Mucosa of descending colon (tissue), 3 donors: ENCODE results near the gene PXDN. TPM values are rescaled to one million over a fixed set of nuclear protein-coding genes. Genes with fewer than 3 reads are reported as not detected.

Experiments
- ATAC-seq: fragments of 200-7000 bp; cut with Tn5 transposase; one replicate; pipeline ENCODE4 v1.9.1; 2020; ENCODE audit warnings: mild to moderate bottlenecking, moderate library complexity
- DNase-seq, 3 donors: peaks; one replicate each; pipeline ENCODE4 v3.0.0-alpha.2; 2020
- H3K36me3 ChIP-seq: fragments of 200-600 bp; one replicate; pipeline ENCODE4 v1.8.0; 2021; ENCODE audit warnings: low read depth, mild to moderate bottlenecking
- H3K4me1 ChIP-seq: fragments of 200-600 bp; one replicate; pipeline ENCODE4 v1.8.0; 2021; ENCODE audit warnings: low read depth, mild to moderate bottlenecking
- H3K4me3 ChIP-seq: fragments of 200-600 bp; one replicate; pipeline ENCODE4 v1.8.0; 2021; ENCODE audit warnings: mild to moderate bottlenecking
- H3K9me3 ChIP-seq: fragments of 200-600 bp; one replicate; pipeline ENCODE4 v1.8.0; 2021; ENCODE audit warnings: mild to moderate bottlenecking
- CTCF ChIP-seq: fragments of 200-600 bp; IDR thresholded peaks from one replicate; pipeline ENCODE4 v1.8.0; 2022; ENCODE audit warnings: antibody characterized with exemption, mild to moderate bottlenecking
- intact Hi-C, 2 donors: fragments of 100-400 bp; cut with DNase I in 1 of 2; cut with micrococcal nuclease in 1 of 2; formaldehyde crosslinking; loops; one replicate each; pipeline versions ENCODE4 v1.11.0 to v1.11.1; 2022; cut with DNase I, micrococcal nuclease
- total RNA-seq, 3 donors: library from RNA; stranded (reverse); fragmentation: NEBNext Ultra II Directional in 2 of 3; extraction: Animal tissue kit (Norgen Biotek cat#: 25700) in 2 of 3; gene quantifications; one replicate each; pipeline versions ENCODE4 v1.2.1 to v1.2.4, GENCODE V29; 2021 to 2023
- donor health status: DM: no; HTN: no; CAD: no; lungs with moderate emphysema.
- donor health status: DM: no; HTN: no; CAD: no.
- donor health status: DM: no; HTN: yes; CAD: no.

PXDN gene
- total RNA-seq, 3 donors from 2014 or later = 9.3 to 52.4 (median 11.9) TPM

- DNase-seq (peak in 1 of 3 donors; percentile 32), ATAC-seq (peak; percentile 19)
- no peaks in the 10 kb centered on the region for H3K9me3 ChIP-seq
- no peaks in the 10 kb centered on the region for H3K4me1 ChIP-seq
- intact Hi-C loops = no loop called here
- TF ChIP-seq CTCF = no peak
- no peak overlapping the region for H3K4me3 ChIP-seq
- no peaks in the 10 kb centered on the region for H3K36me3 ChIP-seq
These were observed 87.1 kb downstream of the PXDN start for GRCh38 chr2:1656961-1657841.

GRCh38 chr2:1656326-1656960, 87.9 kb downstream of the PXDN start:
- no peaks in the 10 kb centered on the region for H3K36me3 ChIP-seq
- H3K9me3 ChIP-seq = no peaks in the 10 kb centered on the region
- TF ChIP-seq CTCF = no peak
- ATAC-seq (no peak), DNase-seq (peak in 1 of 3 donors; percentile 32)
- peaks cover 6% of the 10 kb centered on the region for H3K4me1 ChIP-seq
- intact Hi-C loops = no loop called here
- H3K4me3 ChIP-seq = no peak overlapping the region

- peaks cover 7% of the 10 kb centered on the region for H3K4me1 ChIP-seq
- intact Hi-C loops = no loop called here
- no peaks in the 10 kb centered on the region for H3K36me3 ChIP-seq
- H3K9me3 ChIP-seq = no peaks in the 10 kb centered on the region
- no peak overlapping the region for H3K4me3 ChIP-seq
- TF ChIP-seq CTCF = no peak
- DNase-seq (peak in 1 of 3 donors; percentile 6), ATAC-seq (no peak)
These were observed 88.9 kb downstream of the PXDN start for GRCh38 chr2:1655461-1655860.

- Histone ChIP-seq H3K4me3 (no peak overlapping the region), H3K36me3 (no peaks in the 10 kb centered on the region), H3K9me3 (no peaks in the 10 kb centered on the region), H3K4me1 (peaks cover 7% of the 10 kb centered on the region)
- TF ChIP-seq CTCF = no peak
- intact Hi-C loops = no loop called here
- no peak for ATAC-seq
- DNase-seq = peak in 1 of 3 donors; percentile 9
These were observed 89.5 kb downstream of the PXDN start for GRCh38 chr2:1654696-1655374.

- H3K9me3 ChIP-seq = no peaks in the 10 kb centered on the region
- DNase-seq (no peak), ATAC-seq (no peak)
- H3K4me1 ChIP-seq = peaks cover 7% of the 10 kb centered on the region
- no peak overlapping the region for H3K4me3 ChIP-seq
- no peaks in the 10 kb centered on the region for H3K36me3 ChIP-seq
- intact Hi-C loops = no loop called here
- no peak for TF ChIP-seq CTCF
These were observed 90.2 kb downstream of the PXDN start for GRCh38 chr2:1653956-1654695.
